Right renal cortex interstitium (tissue), 3 donors: ENCODE results near the gene IAH1. TPM values are rescaled to one million over a fixed set of nuclear protein-coding genes. Genes with fewer than 3 reads are reported as not detected.

ENCODE experiments used
- DNase-seq, 3 donors: peaks; one replicate each; pipeline ENCODE4 v3.0.0-alpha.2; 2013; ENCODE audit warnings: low read depth in 3 of 3, low spot score in 2 of 3
- polyA plus RNA-seq, 3 donors: library from polyadenylated mRNA; unstranded; fragments of 120-200 nt; gene quantifications; one replicate each; pipeline ENCODE4 v1.2.1, GENCODE V29; 2013; ENCODE audit not compliant: insufficient read length in 3 of 3

The IAH1 gene, protein sequence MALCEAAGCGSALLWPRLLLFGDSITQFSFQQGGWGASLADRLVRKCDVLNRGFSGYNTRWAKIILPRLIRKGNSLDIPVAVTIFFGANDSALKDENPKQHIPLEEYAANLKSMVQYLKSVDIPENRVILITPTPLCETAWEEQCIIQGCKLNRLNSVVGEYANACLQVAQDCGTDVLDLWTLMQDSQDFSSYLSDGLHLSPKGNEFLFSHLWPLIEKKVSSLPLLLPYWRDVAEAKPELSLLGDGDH
- 10 to 100 TPM; 44.4 to 50.0 (median 49.5) TPM for polyA plus RNA-seq

DNA sequence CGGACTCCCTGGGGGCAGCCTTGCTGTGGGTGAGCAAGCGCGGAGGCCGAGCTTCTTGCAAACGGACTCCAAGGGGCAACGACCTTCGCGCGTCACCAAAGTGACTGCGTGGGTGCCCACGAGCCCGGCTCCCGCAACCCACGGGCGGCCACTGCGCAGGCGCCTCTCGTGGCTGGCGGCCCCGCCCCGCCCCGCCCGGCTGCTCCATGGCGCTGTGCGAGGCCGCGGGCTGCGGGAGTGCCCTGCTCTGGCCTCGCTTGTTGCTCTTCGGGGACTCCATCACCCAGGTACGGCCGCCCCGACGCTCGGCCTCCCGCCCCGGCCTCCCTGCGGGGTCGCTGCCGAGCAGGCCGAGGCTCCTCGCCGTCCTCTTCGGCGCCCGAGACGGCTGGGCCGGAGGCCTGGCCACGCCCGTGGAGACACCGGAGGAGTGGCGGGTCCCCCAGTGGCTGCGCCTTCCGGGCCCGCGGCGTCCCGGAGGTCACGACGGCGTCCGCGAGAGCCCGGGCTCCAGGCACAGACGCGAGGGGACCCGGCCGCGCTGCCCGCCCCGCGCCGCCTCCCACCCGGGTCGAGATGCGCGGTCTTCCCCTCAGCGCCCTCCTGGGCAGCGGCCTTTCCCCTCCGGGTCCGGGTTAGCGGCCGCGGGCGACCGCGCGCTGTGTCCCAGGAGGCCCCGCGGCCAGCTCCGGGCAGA lies at the start of gene IAH1:
Gene IAH1 (plus strand): TSS at position 191 of the 697 bp plus-strand sequence. CDS start 16 bp downstream, at position 207.
- peak in 2 of 3 donors; percentile 18 to 19 for DNase-seq

GRCh38 chr2:9428965-9429577 lies 45.3 kb upstream of the IAH1 start:
- no peak for DNase-seq

GRCh38 chr2:9430316-9431293 lies 43.7 kb upstream of the IAH1 start:
- no peak for DNase-seq

GRCh38 chr2:9434489-9434888 lies 39.9 kb upstream of the IAH1 start:
- DNase-seq, result no peak

DNA sequence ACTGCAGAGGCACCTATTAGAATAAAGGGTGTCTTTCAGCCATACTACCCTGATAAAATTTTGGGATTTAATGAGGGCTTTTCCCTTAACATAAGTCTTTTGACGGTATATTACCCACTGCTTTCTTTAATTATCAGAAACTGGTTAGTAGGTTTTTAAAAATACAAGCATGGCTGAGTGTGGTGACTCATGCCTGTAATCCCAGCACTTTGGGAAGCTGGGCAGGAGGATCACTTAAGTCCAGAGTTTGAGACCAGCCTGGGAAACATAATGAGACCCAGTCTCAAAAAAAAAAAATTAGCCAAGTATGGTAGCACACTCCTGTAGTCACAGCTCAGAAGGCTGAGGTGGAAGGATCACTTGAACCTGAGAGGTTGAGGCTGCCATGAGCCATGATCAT lies 34.8 kb upstream of the IAH1 start:
- DNase-seq, result no peak

- no peak for DNase-seq
Measured at GRCh38 chr2:9440058-9440727, 34.2 kb upstream of the IAH1 start.

DNA sequence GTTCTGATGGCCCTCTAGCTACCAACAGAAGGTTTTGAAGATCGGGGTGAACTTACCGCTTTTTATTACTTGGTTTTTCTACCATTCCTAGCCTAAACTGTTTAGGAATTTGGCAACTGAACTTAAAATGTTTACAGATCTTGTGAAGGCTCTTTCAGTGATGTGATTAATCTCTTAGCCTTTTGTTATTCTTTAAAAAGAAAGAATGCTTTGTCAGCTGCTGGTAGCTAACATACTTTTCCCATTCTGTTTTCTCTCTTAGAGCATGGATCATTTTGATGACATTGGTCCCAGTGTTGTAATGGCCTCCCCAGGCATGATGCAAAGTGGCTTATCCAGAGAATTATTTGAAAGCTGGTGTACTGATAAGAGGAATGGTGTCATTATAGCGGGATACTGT lies 32.8 kb upstream of the IAH1 start:
- no peak for DNase-seq

- no peak for DNase-seq
Measured at GRCh38 chr2:9443526-9443925, 30.8 kb upstream of the IAH1 start.

DNA sequence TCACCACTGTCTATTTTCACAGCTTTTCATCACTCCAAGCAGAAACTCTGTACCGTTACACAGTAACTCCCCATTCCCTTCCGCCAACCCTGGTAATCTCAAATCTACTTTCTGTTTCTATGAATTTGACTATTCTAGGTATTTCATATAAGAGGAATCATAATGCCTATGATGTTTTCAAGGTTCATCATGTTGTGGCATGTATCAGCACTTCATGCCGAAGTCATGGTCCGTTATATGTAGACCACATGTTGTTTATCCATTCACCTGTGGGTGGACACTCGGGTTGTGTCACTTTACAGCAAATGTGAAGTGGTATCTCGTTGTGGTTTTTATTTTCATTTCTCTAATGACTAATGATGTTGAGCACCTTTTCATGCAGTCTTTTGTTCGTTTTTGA lies 29.3 kb upstream of the IAH1 start:
- DNase-seq, result no peak

DNA sequence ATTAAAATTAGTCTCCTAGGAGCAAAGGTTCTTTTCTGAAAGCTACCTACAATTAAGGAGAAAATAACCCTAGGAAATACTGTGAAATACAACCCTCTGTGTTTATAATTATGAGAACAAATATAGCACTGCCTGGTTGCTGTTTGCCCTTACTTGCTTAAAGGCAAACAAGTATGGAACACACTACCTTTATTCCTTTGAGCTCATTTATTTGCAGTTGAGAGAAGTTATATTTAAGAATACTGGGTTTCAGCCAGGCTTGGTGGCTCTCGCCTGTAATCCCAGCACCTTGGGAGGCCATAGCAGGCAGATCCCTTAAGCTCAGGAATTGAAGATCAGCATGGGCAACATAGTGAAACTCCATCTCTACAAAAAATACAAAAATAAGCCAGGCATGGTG lies 23.1 kb upstream of the IAH1 start:
- DNase-seq, result no peak

- no peak for DNase-seq
Measured at GRCh38 chr2:9460441-9461017, 13.8 kb upstream of the IAH1 start.

- DNase-seq, result no peak
Measured at GRCh38 chr2:9461079-9461478, 13.3 kb upstream of the IAH1 start.

DNA sequence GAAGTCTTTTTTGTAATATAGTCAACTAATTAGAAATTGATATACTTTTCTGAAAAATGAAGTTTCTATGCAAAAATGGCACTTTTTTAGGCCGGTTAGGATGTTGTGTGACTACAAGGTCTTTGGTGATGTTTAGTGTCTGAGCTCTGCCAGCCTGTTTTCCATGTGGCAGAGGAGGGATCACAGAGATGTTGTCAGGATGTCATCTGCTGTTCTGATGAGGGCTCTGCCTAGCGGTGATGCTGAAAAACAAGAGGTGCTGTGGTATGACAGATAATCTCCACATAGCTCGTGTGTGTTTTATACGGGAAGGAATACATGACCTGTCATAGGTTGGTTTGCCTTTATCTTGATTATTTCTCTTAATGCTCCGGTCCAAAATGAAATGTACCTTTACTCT lies 12.0 kb upstream of the IAH1 start:
- no peak for DNase-seq

DNA sequence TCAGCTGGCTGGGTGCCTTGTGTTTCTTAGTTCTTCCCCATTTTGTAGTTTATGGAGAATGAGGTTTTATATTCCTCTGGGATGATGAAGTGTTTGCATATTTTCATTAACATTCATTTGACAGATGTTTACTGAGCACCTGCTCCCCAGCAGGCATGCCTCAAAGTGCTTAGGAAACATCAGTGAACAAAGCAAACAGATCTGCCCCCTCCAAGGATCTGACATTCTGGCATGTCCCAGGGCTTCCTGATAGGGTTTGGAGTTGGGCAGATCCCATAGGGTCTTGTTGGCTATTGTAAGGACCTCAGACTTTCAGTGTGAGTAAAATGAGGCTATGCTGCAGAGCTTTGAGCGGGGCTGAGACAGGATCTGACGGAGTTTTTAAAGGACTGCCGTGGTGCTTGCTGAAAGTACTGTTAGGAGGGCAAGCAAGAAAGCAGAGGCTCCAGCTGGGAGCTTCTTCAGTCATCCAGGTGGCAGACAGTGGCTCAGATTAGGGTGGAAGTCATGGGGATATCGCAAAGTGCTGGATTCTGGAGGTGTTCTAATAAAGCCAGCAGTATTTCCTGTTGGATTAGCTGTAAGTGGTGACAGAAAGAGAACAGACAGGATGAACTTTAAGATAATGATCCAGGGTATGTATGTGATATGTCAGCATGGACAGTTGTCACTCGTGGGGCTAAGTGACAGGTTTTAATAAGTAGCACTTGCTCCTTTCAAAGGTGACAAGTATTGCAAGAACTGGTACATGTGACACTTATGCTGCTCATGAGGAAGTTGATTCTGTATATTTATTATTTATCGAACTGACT lies 11.3 kb upstream of the IAH1 start:
- no peak for DNase-seq

DNA sequence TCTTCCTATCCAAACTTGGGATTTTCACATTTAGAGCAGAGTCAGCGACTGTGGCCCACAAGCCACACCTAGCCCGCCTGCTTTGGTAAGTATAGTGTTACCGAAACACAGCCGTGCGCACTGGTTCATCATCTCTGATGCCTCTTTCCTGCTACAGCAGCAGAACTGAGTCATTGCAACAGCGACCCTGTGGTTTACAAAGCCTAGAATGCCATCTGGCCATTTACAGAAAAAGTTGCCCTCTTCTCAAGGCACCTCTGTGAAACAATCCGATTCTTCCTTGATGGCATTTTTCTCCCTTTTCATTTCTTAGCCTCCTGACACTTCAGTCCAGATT lies 10.7 kb upstream of the IAH1 start:
- no peak for DNase-seq

DNA sequence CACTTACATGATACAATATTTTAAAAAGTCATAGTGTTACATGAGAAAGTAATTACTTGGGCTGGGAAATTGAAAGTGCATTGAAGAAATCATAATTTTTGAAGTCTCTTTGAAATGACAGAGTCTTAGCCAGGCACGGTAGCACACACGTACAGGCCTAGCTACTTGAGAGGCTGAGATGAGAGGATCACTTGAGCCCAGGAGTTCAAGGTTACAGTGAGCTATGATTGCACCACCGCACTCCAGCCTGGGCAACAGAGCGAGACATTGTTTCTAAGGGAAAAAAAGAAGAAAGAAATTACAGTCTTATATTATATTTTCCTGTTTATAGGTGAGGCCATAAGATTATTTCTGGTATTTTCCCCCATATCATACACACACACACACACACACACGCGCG lies 9.2 kb upstream of the IAH1 start:
- DNase-seq, result no peak

DNA sequence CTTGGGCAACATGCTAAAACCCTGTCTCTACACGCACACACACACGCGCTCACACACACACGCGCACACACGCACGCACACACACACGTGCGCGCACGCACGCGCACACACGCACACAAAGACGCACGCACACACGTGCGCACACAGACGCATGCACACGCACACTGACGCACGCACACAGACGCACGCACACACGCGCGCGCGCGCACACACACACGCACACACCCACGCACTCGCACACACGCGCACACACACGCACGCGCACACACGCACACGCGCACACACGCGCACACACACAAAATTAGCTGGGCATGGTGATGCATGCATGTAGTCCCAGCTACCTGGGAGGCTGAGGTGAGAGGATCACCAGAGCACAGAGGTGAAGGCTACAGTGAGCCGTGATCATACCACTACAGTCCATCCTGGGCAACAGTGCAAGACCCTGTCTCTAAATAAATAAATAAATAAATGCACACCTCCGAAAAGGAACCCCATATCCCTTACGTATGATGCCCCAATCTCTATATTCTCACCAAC lies 8.1 kb upstream of the IAH1 start:
- no peak for DNase-seq

- DNase-seq, result no peak
Measured at GRCh38 chr2:9467687-9468086, 6.7 kb upstream of the IAH1 start.

DNA sequence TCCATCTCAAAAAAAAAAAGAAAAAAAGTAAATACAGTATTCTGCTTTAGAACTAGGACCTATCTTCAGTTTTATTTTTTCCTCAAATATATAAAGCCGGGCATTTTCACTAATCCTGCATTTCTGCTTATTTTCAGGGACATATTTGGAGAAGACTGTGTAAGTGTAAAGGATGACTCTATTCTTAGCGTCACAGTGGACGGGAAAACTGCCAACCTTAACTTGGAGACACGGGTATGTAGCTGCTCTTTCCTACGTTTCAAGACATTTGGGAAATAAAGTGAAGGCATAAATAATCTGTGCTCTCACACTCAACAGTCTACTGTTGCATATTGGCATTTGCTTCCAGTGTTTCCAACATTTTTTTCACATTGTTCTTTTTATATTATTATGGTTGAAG lies 3.1 kb upstream of the IAH1 start:
- DNase-seq, result no peak
